ENCODE measurements around the gene SETBP1. TPM values are rescaled to one million over a fixed set of nuclear protein-coding genes. Genes with fewer than 3 reads are reported as not detected.

SETBP1 gene
- total RNA-seq, 4 donors from 2014 or later, result 16.2 to 33.6 (median 24.4) TPM

GRCh38 chr18:44935455-44935854 is 254.8 kb downstream of the SETBP1 start:
- H3K4me1 ChIP-seq, result peaks cover 4 to 18% (median 15%) of the 10 kb centered on the region in 4 donors
- peaks cover 0 to 11% of the 10 kb centered on the region in 2 donors for H3K9me3 ChIP-seq
- no peak for TF ChIP-seq CTCF (IDR thresholded peaks at IDR 0.05)
- TF ChIP-seq POLR2AphosphoS5 (IDR thresholded peaks at IDR 0.05), result no peak
- TF ChIP-seq POLR2A (IDR thresholded peaks at IDR 0.05), result no peak
- no peak for TF ChIP-seq EP300 (IDR thresholded peaks at IDR 0.05; ENCODE audit: low read depth)
- no peaks in the 10 kb centered on the region for H3K36me3 ChIP-seq
- DNase-seq, result no peak
- H3K27ac ChIP-seq, result no peak overlapping the region
- in situ Hi-C loops (cut with MboI; ENCODE audit: low pct_ligation_motif_present in 1 of 4, low pct_unique_long_range_greater_than_20kb in 1 of 4, low sequenced_read_pairs in 3 of 4), result no loop called here
- no peak overlapping the region for H3K4me3 ChIP-seq
- intact Hi-C loops (cut with DNase I; ENCODE audit: low total_unique reads), result no loop called here
- no peaks in the 10 kb centered on the region for H3K27me3 ChIP-seq

- Histone ChIP-seq H3K27ac (no peak overlapping the region), H3K36me3 (no peaks in the 10 kb centered on the region), H3K4me1 (peaks cover 4 to 18% (median 15%) of the 10 kb centered on the region in 4 donors), H3K27me3 (no peaks in the 10 kb centered on the region), H3K4me3 (no peak overlapping the region), H3K9me3 (peaks cover 0 to 11% of the 10 kb centered on the region in 2 donors)
- DNase-seq, result no peak
- intact Hi-C loops (cut with DNase I; ENCODE audit: low total_unique reads), result no loop called here
- in situ Hi-C loops (cut with MboI; ENCODE audit: low pct_ligation_motif_present in 1 of 4, low pct_unique_long_range_greater_than_20kb in 1 of 4, low sequenced_read_pairs in 3 of 4), result no loop called here
- 73% methylated on average over 6 of the region's 6 CpGs; no CpG with 5 or more reads in 1 of the 2 donors for WGBS, 2 donors (ENCODE audit: low coverage in 1 of 2)
- TF ChIP-seq POLR2AphosphoS5 (IDR thresholded peaks at IDR 0.05), result no peak
- TF ChIP-seq EP300 (IDR thresholded peaks at IDR 0.05; ENCODE audit: low read depth), result no peak
- TF ChIP-seq CTCF (IDR thresholded peaks at IDR 0.05), result no peak
- no peak for TF ChIP-seq POLR2A (IDR thresholded peaks at IDR 0.05)
Measured at GRCh38 chr18:44936485-44936884, 255.8 kb downstream of the SETBP1 start.

GRCh38 chr18:44937960-44938719 is 257.5 kb downstream of the SETBP1 start:
- Histone ChIP-seq H3K4me3 (no peak overlapping the region), H3K27ac (peak overlapping the region; percentile 9 to 57 (median 25)), H3K4me1 (peaks cover 4 to 18% (median 16%) of the 10 kb centered on the region in 4 donors), H3K36me3 (no peaks in the 10 kb centered on the region), H3K9me3 (peaks cover 0 to 7% of the 10 kb centered on the region in 2 donors), H3K27me3 (no peaks in the 10 kb centered on the region)
- WGBS, 2 donors (ENCODE audit: low coverage in 1 of 2), result 57 to 61% methylated on average over 6 to 11 of the region's 12 CpGs
- TF ChIP-seq CTCF (IDR thresholded peaks at IDR 0.05) (no peak), EP300 (IDR thresholded peaks at IDR 0.05; ENCODE audit: low read depth) (no peak), POLR2A (IDR thresholded peaks at IDR 0.05) (no peak), POLR2AphosphoS5 (IDR thresholded peaks at IDR 0.05) (no peak)
- in situ Hi-C loops (cut with MboI; ENCODE audit: low pct_ligation_motif_present in 1 of 4, low pct_unique_long_range_greater_than_20kb in 1 of 4, low sequenced_read_pairs in 3 of 4), result no loop called here
- DNase-seq, result peak; percentile 49
- intact Hi-C loops (cut with DNase I; ENCODE audit: low total_unique reads), result no loop called here

- peak in 1 of 3 donors; percentile 16 for TF ChIP-seq POLR2AphosphoS5 (IDR thresholded peaks at IDR 0.05)
- TF ChIP-seq CTCF (IDR thresholded peaks at IDR 0.05), result no peak
- TF ChIP-seq POLR2A (IDR thresholded peaks at IDR 0.05), result no peak
- Histone ChIP-seq H3K27me3 (no peaks in the 10 kb centered on the region), H3K9me3 (peaks cover 0 to under 1% of the 10 kb centered on the region in 2 donors), H3K4me3 (no peak overlapping the region), H3K4me1 (peaks cover 4 to 18% (median 17%) of the 10 kb centered on the region in 4 donors), H3K27ac (peak overlapping the region; percentile 9 to 57 (median 25)), H3K36me3 (no peaks in the 10 kb centered on the region)
- in situ Hi-C loops (cut with MboI; ENCODE audit: low pct_ligation_motif_present in 1 of 4, low pct_unique_long_range_greater_than_20kb in 1 of 4, low sequenced_read_pairs in 3 of 4), result no loop called here
- intact Hi-C loops (cut with DNase I; ENCODE audit: low total_unique reads), result no loop called here
- WGBS, 2 donors (ENCODE audit: low coverage in 1 of 2), result 50 to 51% methylated on average over 2 to 5 of the region's 5 CpGs
- DNase-seq, result peak; percentile 57
Measured at GRCh38 chr18:44938720-44939665, 258.3 kb downstream of the SETBP1 start.
